Psoas muscle (tissue), 8 donors: ENCODE measurements around the gene MAST4. TPM values are rescaled to one million over a fixed set of nuclear protein-coding genes. Genes with fewer than 3 reads are reported as not detected.

Experiments used
- ATAC-seq, 4 donors: fragments of 200-7000 bp; cut with Tn5 transposase; one replicate each; pipeline ENCODE4 v1.9.1; 2020; ENCODE audit warnings: moderate library complexity in 3 of 4, mild to moderate bottlenecking in 2 of 4
- DNase-seq, 2 donors: peaks; one replicate each; pipeline ENCODE4 v3.0.0-alpha.2; 2020
- H3K27ac ChIP-seq: fragments of 200-600 bp; one replicate; pipeline ENCODE4 v1.8.0; 2022
- H3K27me3 ChIP-seq, 3 donors: fragments of 200-600 bp in 1 of 3; one replicate each; pipeline versions ENCODE4 v1.6.1 to v1.8.0; 2013 to 2022; ENCODE audit warnings: low read length in 2 of 3, mild to moderate bottlenecking in 2 of 3, moderate library complexity in 1 of 3; ENCODE audit not compliant: insufficient read depth in 3 of 3
- H3K36me3 ChIP-seq, 2 donors: fragments of 200-600 bp in 1 of 2; one replicate each; pipeline versions ENCODE4 v1.6.1 to v1.8.0; 2013 to 2022; ENCODE audit warnings: low read depth in 1 of 2, mild to moderate bottlenecking in 1 of 2, moderate library complexity in 1 of 2; ENCODE audit not compliant: insufficient read depth in 1 of 2
- H3K4me1 ChIP-seq: fragments of 200-600 bp; one replicate; pipeline ENCODE4 v1.8.0; 2022
- H3K4me3 ChIP-seq: fragments of 200-600 bp; one replicate; pipeline ENCODE4 v1.8.0; 2022; ENCODE audit warnings: mild to moderate bottlenecking
- H3K9me3 ChIP-seq: fragments of 200-600 bp; one replicate; pipeline ENCODE4 v1.8.0; 2022
- WGBS, 3 donors: extraction: QIAGEN DNeasy Blood & Tissue Kit; methylation state at CpG; one replicate each; pipeline versions ENCODE4 v1.1.6 to v1.1.7; 2013; 5-methylcytosine and 5-hydroxymethylcytosine counted together
- intact Hi-C, 2 donors: fragments of 100-400 bp; cut with DNase I; formaldehyde crosslinking; loops; one replicate each; pipeline versions ENCODE4 v1.11.0 to v1.14.2; 2022
- polyA plus RNA-seq, 3 donors: library from polyadenylated mRNA; stranded (reverse); fragments of 200-250 nt; gene quantifications; one replicate each; pipeline ENCODE4 v1.2.3, GENCODE V29; 2013
- total RNA-seq, 4 donors: library from RNA; stranded (reverse); fragmentation: NEBNext Ultra II Directional in 2 of 4; extraction: Animal tissue kit (Norgen Biotek cat#: 25700) in 2 of 4; gene quantifications; one replicate each; pipeline versions ENCODE4 v1.2.1 to v1.2.4, GENCODE V29; 2021 to 2023
- TF ChIP-seq, protein P1 (sequence below): fragments of 200-600 bp; IDR thresholded peaks from one replicate; pipeline ENCODE4 v1.8.0; 2022; ENCODE audit warnings: antibody characterized with exemption
- donor health status: healthy with polysubstance abuse.
- donor health status: DM: no; HTN: no; CAD: no; lungs with moderate emphysema.
- donor health status: Bipolar disorder and iron deficiency.
- donor health status: healthy.
- donor health status: DM: yes; HTN: yes; CAD: no.
- donor health status: DM: no; HTN: no; CAD: no.
- donor health status: DM: no; HTN: no; CAD: no.
- donor health status: DM: yes; HTN: yes; CAD: no.

The MAST4 gene
- total and polyA plus RNA-seq, 7 donors = 3.2 to 123 (median 12.1) TPM

DNA sequence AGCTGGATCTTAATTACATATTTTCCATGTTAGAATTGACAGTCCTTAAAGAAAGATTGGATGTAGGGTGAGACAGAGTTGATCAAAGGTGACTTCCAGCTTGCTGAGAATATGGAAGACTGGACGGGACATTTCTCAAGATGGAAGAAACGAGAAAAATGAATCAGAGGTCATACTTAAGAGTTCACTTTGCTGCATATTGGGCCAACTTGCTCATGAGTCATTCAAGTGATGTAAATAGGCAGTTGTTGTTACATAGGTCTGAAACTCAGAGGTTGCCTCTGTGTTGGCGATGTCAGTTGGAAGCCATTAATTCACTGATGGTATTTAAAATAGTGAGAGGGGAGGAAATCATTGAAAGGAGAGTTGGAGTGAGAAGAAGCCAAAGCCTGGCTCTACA, 467.6 kb downstream of the MAST4 start:
- 91 to 95% (median 92%) methylated on average over 3 of the region's 3 CpGs for WGBS, 3 donors
- Histone ChIP-seq H3K4me1 (peaks cover 21% of the 10 kb centered on the region), H3K36me3 (no peaks in the 10 kb centered on the region), H3K4me3 (no peak overlapping the region), H3K9me3 (no peaks in the 10 kb centered on the region), H3K27me3 (no peaks in the 10 kb centered on the region), H3K27ac (no peak overlapping the region)
- ATAC-seq = peak in 3 of 4 donors; percentile 41 to 71 (median 58)
- intact Hi-C loops = no loop called here
- TF ChIP-seq, protein P1, sequence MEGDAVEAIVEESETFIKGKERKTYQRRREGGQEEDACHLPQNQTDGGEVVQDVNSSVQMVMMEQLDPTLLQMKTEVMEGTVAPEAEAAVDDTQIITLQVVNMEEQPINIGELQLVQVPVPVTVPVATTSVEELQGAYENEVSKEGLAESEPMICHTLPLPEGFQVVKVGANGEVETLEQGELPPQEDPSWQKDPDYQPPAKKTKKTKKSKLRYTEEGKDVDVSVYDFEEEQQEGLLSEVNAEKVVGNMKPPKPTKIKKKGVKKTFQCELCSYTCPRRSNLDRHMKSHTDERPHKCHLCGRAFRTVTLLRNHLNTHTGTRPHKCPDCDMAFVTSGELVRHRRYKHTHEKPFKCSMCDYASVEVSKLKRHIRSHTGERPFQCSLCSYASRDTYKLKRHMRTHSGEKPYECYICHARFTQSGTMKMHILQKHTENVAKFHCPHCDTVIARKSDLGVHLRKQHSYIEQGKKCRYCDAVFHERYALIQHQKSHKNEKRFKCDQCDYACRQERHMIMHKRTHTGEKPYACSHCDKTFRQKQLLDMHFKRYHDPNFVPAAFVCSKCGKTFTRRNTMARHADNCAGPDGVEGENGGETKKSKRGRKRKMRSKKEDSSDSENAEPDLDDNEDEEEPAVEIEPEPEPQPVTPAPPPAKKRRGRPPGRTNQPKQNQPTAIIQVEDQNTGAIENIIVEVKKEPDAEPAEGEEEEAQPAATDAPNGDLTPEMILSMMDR = no peak
- no peak for DNase-seq

DNA sequence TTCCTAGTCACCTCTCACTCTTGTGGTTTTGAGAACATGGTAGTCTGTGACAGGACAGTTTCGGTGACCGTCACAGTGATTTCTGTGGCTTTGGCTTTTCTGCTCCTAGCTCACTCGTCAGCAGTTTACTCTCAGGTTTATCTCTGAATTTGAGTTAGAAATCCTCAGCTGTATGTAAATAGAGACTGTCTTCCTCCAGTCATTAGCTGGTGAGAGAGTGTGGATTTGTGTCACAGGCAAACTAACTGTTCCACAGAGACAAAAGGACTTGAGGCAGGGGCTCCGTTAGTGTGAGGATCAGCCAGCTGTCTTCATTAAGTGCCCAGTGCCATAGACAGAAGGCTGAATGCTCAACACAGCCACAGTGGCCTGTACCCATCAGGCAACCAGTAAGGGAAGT, 469.0 kb downstream of the MAST4 start:
- H3K9me3 ChIP-seq = no peaks in the 10 kb centered on the region
- 83 to 87% (median 85%) methylated on average over 4 of the region's 4 CpGs for WGBS, 3 donors
- H3K4me1 ChIP-seq = peaks cover 19% of the 10 kb centered on the region
- ATAC-seq (no peak), DNase-seq (no peak)
- H3K27me3 ChIP-seq = no peaks in the 10 kb centered on the region
- H3K36me3 ChIP-seq = no peaks in the 10 kb centered on the region
- no peak overlapping the region for H3K27ac ChIP-seq
- H3K4me3 ChIP-seq = no peak overlapping the region
- intact Hi-C loops = no loop called here
- TF ChIP-seq, protein P1 = no peak

DNA sequence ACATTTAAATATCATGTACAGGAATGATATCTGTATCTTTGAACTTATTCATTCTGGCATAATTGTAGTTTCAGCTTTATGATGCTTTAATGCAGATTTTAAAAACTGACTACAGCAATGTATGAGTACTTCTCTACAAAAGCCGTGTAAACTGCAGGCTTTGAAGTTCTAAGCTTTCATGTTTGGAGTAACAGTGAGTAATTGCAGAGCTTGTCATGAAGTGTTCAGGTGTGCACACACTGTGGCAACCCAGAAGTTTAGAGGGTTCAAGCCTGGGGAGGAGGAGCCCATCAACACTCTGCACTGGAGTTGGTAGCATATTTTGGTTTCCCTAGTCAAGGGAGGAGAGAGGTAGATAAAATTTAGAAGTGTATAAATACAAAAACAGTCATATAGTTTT, 469.5 kb downstream of the MAST4 start:
- H3K9me3 ChIP-seq = no peaks in the 10 kb centered on the region
- no peaks in the 10 kb centered on the region for H3K36me3 ChIP-seq
- ATAC-seq (no peak), DNase-seq (no peak)
- peaks cover 20% of the 10 kb centered on the region for H3K4me1 ChIP-seq
- TF ChIP-seq, protein P1 = no peak
- no peaks in the 10 kb centered on the region for H3K27me3 ChIP-seq
- no peak overlapping the region for H3K27ac ChIP-seq
- intact Hi-C loops = no loop called here
- WGBS, 3 donors = 77 to 88% (median 86%) methylated on average over 1 of the region's 1 CpG
- H3K4me3 ChIP-seq = no peak overlapping the region

DNA sequence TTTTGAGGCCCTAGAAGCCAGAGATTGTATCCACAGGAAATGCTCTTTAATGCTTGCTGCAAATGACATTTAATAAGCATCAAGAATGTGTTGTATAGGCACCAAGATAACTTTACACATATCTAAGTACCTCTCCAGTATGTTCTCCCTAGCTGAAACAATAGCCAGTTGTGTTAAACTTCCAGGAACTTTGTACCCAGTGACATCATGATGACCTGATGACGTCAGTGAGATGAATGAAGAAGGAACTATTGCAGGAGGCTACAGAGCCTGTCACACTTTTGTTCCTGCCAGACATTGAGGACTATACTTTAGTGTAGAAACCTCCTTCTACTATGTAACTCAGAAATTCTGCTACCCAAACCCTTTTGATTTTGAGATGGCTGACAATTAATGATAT, 470.6 kb downstream of the MAST4 start:
- H3K4me3 ChIP-seq = no peak overlapping the region
- intact Hi-C loops = no loop called here
- 35 to 40% (median 38%) methylated on average over 1 of the region's 1 CpG for WGBS, 3 donors
- ATAC-seq = no peak
- no peak for DNase-seq
- H3K36me3 ChIP-seq = no peaks in the 10 kb centered on the region
- no peaks in the 10 kb centered on the region for H3K9me3 ChIP-seq
- no peak overlapping the region for H3K27ac ChIP-seq
- H3K27me3 ChIP-seq = no peaks in the 10 kb centered on the region
- TF ChIP-seq, protein P1 = no peak
- H3K4me1 ChIP-seq = peaks cover 20% of the 10 kb centered on the region

DNA sequence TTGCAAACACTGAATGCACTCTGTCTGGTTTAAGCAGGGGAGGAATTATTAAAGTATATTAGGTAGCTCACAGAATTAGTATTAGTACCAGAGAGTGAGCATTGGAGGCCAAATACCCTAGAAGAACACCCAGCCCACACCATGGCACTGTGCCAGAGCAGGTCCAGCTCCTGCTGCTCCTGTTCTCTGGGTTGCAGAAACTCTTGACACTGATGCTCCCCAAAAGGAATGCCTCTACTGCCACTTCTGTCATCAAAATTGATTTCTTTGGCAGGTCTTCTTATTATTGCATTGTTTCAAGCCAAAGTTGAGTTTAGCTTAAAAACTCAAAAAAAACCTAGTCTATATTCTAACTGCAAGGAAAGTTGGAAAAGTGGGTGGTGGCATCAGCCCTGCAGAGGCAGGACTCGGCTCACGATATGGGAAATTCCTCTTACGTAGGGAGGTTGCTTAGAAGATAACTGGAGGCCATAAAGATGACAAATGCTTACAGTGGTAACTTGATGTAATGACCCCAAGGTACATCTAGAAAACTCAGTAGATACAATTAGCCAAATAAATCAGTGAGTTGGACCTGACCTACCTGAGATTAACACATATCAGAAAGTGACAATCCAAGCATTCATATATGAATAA, 477.0 kb downstream of the MAST4 start:
- ATAC-seq (no peak), DNase-seq (no peak)

More for the DNA sequence above, 477.0 kb downstream of the MAST4 start:
- Histone ChIP-seq H3K27me3 (no peaks in the 10 kb centered on the region), H3K27ac (no peak overlapping the region), H3K36me3 (peaks cover 0 to 2% of the 10 kb centered on the region in 2 donors), H3K9me3 (no peaks in the 10 kb centered on the region), H3K4me3 (no peak overlapping the region), H3K4me1 (peaks cover 9% of the 10 kb centered on the region)
- TF ChIP-seq, protein P1 = no peak
- WGBS, 3 donors = 91 to 96% (median 94%) methylated on average over 3 of the region's 3 CpGs
- intact Hi-C loops = no loop called here
